ENCODE measurements around the gene MTMR12. TPM values are rescaled to one million over a fixed set of nuclear protein-coding genes. Genes with fewer than 3 reads are reported as not detected.

MTMR12 gene
- total and polyA plus RNA-seq, 10 of the 15 experiments (the other 5 are each of a cell fraction or from before 2014, with no cell fraction given): 5.0 to 22.9 (median 16.3) TPM

GRCh38 chr5:32274548-32275395 is 38.0 kb downstream of the MTMR12 start (continued):
- TF ChIP-seq PRDM15 (CRISPR knock-in tag; IDR thresholded peaks at IDR 0.05) (no peak), PAX5 (IDR thresholded peaks at IDR 0.05; ENCODE audit: borderline replicate concordance, low read depth, low read length) (no peak), SKIL (IDR thresholded peaks at IDR 0.05; ENCODE audit: low read depth, poor library complexity, severe bottlenecking) (no peak), ZNF384 (IDR thresholded peaks at IDR 0.05; ENCODE audit: borderline replicate concordance, low read depth, low read length) (no peak), NKRF (conservative IDR thresholded peaks at IDR 0.05) (no peak), CREB1 (IDR thresholded peaks at IDR 0.05; ENCODE audit: low read depth) (no peak), NR2F1 (conservative IDR thresholded peaks at IDR 0.05) (no peak), CHD1 (IDR thresholded peaks at IDR 0.05; ENCODE audit: low read depth, low read length) (no peak), MYC (IDR thresholded peaks at IDR 0.05; ENCODE audit: insufficient read depth, insufficient read length, insufficient replicate concordance, low read length, severe bottlenecking) (no peak), DPF2 (IDR thresholded peaks at IDR 0.05) (no peak), NR2C2 (IDR thresholded peaks at IDR 0.05; ENCODE audit: borderline replicate concordance, control insufficient read depth, insufficient read length, low read depth) (no peak), MXI1 (IDR thresholded peaks at IDR 0.05; ENCODE audit: low read depth, low read length) (no peak), ZNF622 (IDR thresholded peaks at IDR 0.05) (no peak)
